GM12873 (cell line): ENCODE data around the gene MBNL2.

ENCODE experiments used
- TF ChIP-seq, protein P1 (sequence below): IDR thresholded peaks from 2 replicates; pipeline ENCODE4 v1.5.1; 2012; ENCODE audit warnings: low read depth, mild to moderate bottlenecking, moderate library complexity, low read length, control low read depth; ENCODE audit not compliant: insufficient read depth; ENCODE audit errors: missing control alignments

Gene MBNL2

DNA sequence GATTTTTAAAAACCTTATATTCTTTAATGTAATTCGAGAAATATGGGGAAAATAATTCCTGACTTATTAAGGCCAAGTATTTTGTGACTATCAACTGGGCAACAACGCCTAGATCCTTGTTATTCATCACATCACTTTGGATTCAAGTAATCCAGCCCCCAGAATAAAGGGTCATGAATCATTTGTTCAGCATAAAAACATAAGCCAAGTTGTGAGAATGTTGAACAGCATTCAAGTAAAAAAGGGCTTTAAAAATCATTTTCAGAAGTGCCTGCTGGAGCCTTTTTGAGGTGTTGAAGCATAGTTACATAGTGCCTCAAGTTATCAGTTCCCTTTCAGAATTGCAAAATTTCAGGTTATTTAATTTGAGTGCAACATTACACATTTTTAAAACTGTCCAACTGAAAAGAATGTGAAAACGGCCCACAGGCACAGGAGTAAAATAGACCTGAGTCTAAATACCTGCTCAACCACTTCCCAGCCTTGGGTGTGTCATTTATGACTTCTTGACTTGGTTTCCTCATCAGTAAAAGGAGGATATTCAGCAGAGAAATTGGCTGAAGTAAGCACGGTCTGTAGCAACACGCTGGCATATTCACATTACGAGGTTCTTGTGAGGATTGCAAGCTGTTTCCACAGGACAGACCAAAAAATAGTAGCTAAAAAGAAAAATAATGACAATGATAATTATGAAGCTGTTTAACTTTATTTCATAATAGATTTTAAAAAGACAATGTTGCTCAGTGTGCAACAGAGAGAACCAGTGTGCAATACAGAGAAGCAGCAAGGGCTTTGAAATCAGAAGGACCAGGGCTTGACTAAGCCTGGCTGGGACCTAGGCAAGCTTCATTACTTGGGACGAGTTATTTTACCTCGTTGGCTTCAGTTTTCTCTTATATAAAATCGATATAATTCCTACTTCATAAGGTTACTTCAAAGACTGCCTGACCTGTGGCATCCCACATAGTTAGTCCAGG is 56.6 kb downstream of the MBNL2 start:
- TF ChIP-seq, protein P1, sequence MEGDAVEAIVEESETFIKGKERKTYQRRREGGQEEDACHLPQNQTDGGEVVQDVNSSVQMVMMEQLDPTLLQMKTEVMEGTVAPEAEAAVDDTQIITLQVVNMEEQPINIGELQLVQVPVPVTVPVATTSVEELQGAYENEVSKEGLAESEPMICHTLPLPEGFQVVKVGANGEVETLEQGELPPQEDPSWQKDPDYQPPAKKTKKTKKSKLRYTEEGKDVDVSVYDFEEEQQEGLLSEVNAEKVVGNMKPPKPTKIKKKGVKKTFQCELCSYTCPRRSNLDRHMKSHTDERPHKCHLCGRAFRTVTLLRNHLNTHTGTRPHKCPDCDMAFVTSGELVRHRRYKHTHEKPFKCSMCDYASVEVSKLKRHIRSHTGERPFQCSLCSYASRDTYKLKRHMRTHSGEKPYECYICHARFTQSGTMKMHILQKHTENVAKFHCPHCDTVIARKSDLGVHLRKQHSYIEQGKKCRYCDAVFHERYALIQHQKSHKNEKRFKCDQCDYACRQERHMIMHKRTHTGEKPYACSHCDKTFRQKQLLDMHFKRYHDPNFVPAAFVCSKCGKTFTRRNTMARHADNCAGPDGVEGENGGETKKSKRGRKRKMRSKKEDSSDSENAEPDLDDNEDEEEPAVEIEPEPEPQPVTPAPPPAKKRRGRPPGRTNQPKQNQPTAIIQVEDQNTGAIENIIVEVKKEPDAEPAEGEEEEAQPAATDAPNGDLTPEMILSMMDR: no peak

DNA sequence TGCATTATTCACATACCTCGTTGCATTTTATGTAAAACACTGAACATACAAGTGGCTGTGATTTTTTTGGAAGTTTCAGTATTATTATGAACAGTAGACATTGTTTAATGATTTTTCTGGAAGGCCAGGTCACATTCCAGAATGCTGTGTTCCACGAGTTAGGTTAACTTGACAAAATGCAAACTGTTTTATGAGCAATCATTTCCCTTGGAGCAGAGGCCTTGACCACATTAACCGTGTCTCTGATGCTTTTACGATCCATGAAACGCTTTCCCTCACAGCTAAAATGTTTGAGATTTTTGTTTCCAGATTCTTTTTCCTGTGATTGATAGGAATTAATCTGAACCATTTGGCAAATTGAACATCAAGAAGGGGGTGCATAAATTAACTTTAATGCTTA is 57.8 kb downstream of the MBNL2 start:
- TF ChIP-seq, protein P1: no peak

DNA sequence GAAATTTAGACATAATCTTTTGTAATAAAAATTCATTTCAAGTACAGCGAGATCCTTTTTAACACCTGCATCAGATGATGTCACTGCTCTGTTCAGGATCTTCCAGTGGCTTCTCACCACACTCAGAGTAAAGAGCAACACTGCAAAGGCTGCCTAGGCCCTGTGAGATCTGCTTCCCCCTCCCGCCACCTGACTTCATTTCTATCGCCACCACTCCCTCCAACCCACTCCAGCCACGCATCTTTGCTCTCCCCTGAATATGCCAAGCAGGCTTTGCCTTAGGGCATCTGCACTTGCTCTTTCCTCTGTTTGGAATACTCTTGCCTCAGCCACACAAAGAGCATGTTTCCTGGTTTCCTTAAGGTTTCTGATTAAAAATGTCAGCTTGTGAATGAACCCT is 58.3 kb downstream of the MBNL2 start:
- TF ChIP-seq, protein P1: no peak

DNA sequence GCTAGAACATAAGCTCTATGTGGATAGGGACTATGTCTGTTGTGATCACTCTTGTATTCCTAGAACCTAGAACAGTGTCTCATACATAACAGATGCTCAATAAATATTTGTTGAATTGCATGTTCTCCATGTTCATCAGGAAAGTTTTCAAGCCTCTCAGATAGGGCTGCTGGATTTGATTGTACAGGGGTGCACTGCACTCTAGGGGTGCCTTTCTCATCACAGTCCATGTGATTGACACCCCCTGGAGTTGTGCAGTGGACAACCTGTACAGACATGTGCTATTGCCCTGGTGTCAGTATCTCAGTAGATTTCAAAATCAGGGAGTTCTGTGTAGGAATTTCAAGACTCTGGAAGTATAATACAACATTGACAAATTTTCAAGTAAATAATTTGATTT is 58.9 kb downstream of the MBNL2 start:
- TF ChIP-seq, protein P1: no peak

DNA sequence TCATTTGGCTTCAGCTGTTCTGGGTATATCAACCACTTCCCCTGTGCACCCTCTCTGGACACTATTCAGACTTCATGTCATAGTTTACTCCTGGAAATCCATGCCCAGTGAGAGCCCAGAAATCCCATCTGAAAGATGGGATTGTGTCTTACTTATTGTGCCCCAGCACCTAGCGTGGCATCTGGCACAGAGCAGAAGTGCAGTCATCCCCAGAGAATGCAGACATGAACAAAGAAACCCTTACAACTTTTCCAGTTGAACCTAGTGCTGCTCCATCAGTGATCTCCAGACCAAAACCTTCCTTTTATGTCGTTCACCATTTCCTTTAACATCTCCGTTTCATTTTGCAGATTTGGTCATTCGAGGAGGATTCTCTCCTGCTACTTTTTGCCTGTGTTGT is 60.6 kb downstream of the MBNL2 start:
- TF ChIP-seq, protein P1: no peak

DNA sequence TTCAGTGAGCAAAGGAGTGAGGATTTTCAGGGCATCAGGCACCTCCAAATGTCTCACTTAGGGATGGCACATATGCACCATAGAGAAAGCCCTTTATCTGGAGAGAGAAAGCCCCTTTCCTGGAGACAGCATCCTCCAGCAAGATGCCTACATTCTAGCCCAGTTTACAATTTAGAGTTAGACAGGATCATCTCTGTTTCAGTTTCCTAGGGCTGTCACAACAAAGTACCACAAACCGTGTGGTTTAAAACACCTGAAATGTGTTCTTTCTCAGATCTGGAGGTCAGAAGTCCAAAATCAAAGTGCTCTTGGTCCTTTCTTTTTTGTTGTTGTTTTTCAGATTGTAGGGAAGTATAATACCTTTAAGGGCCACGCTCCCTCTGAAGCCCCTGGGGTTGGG is 61.8 kb downstream of the MBNL2 start:
- TF ChIP-seq, protein P1: no peak

DNA sequence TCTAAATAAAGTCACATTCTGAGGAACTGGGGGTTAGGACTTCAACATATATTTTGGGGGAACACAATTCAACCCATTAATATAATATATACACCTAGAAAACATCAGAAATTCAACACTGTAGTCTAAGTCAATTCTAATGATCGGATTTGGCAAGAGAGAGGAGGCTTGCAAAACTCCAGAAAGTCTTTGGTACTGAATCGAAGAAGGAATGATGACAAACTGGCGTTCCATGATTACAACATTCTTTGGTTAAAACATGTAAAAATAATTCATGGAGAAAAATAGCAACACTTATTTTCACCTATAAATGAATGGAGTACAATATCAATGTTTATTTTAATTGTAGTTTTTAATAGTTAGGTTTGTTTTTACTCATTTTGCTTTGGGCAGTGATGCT is 62.4 kb downstream of the MBNL2 start:
- TF ChIP-seq, protein P1: no peak
